ENCODE results near the gene HSD11B1L. TPM values are rescaled to one million over a fixed set of nuclear protein-coding genes. Genes with fewer than 3 reads are reported as not detected.

HSD11B1L gene
- total and polyA plus RNA-seq, 7 donors: 4.2 to 37.1 (median 19.9) TPM

DNA sequence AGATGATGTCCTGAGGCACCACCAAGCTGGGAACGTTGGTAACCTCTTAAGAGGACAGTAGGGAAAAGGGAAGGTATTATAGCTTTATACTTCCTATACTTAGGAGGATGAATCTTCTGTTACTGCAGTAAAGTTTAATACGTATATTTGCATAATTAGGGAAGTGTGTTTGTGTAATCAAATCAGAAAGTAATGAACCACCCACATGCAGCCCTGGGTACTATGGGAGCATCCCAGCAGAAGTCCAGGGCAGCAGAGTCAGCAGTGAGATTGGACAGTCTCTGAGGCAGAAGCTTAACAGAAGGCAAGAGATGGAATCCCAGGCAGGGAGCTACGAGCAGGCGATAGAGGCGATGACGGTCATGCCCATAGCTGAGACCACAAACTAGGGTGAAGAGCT, 45.4 kb upstream of the HSD11B1L start:
- intact Hi-C loops (cut with DNase I): no loop called here
- Histone ChIP-seq H3K4me3 (no peak overlapping the region), H3K36me3 (peaks cover 0 to 1% (median 0%) of the 10 kb centered on the region in 4 donors), H3K4me1 (peaks cover 0 to 66% (median 57%) of the 10 kb centered on the region in 4 donors), H3K27me3 (no peaks in the 10 kb centered on the region), H3K27ac (no peak overlapping the region), H3K9me3 (no peaks in the 10 kb centered on the region)
- no peak for DNase-seq
- TF ChIP-seq, protein P1, sequence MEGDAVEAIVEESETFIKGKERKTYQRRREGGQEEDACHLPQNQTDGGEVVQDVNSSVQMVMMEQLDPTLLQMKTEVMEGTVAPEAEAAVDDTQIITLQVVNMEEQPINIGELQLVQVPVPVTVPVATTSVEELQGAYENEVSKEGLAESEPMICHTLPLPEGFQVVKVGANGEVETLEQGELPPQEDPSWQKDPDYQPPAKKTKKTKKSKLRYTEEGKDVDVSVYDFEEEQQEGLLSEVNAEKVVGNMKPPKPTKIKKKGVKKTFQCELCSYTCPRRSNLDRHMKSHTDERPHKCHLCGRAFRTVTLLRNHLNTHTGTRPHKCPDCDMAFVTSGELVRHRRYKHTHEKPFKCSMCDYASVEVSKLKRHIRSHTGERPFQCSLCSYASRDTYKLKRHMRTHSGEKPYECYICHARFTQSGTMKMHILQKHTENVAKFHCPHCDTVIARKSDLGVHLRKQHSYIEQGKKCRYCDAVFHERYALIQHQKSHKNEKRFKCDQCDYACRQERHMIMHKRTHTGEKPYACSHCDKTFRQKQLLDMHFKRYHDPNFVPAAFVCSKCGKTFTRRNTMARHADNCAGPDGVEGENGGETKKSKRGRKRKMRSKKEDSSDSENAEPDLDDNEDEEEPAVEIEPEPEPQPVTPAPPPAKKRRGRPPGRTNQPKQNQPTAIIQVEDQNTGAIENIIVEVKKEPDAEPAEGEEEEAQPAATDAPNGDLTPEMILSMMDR (IDR thresholded peaks at IDR 0.05): no peak
- TF ChIP-seq EP300 (IDR thresholded peaks at IDR 0.05) (no peak), POLR2A (IDR thresholded peaks at IDR 0.05) (no peak)
- 82 to 83% methylated on average over 6 of the region's 6 CpGs for WGBS, 2 donors

DNA sequence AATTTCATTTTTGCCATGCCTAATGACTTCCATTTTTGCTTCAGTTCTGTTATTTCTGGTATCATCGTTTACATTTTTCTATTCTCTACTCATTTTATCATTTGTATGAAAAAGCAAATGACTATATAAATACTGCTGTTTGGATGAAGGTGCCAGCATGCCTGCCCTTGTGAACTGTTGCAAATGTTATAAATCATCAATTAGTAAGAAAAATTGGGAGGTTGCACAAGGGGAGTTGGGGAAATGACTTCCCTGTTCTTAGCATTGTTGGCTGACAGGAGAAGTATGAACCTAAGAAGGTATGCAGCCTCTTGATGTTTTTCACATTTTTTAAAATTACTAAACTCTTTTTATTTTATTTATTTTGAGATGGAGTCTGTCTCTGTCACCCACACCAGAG, 42.9 kb upstream of the HSD11B1L start:
- no peak overlapping the region for H3K4me3 ChIP-seq
- WGBS, 2 donors: 70 to 78% methylated on average over 1 of the region's 1 CpG
- TF ChIP-seq POLR2A (IDR thresholded peaks at IDR 0.05): no peak
- TF ChIP-seq, protein P1 (IDR thresholded peaks at IDR 0.05): no peak
- no peaks in the 10 kb centered on the region for H3K9me3 ChIP-seq
- peaks cover 0 to 18% (median 8%) of the 10 kb centered on the region in 4 donors for H3K36me3 ChIP-seq
- DNase-seq: peak; percentile 18
- peak overlapping the region in 1 of 4 donors; percentile 63 for H3K27ac ChIP-seq
- H3K4me1 ChIP-seq: peaks cover 0 to 41% (median 33%) of the 10 kb centered on the region in 4 donors
- H3K27me3 ChIP-seq: no peaks in the 10 kb centered on the region
- intact Hi-C loops (cut with DNase I): no loop called here

DNA sequence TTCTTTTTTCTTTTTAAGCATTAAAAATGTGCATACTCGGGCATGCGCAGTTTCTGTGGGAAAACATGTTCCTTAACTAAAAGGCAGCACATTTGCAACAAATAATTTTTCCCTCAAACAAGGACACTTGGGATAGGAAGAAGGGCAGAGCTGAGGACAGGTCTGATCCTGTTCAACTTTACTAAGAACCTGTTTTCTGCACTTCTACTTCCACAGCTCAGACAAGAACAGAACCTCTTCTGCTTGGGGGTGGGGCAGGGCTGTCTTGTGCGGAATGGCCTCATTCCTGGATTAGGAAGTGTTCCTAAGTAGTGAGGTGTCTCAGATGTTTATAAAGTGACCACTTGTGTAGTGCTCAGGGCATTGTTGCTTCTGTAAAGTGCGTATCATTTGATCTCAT, 39.7 kb upstream of the HSD11B1L start:
- no peaks in the 10 kb centered on the region for H3K9me3 ChIP-seq
- H3K36me3 ChIP-seq: peaks cover 8 to 50% (median 20%) of the 10 kb centered on the region in 4 donors
- H3K27me3 ChIP-seq: no peaks in the 10 kb centered on the region
- peak; percentile 15 for DNase-seq
- H3K4me3 ChIP-seq: no peak overlapping the region
- WGBS, 2 donors: 91 to 96% methylated on average over 4 of the region's 4 CpGs
- intact Hi-C loops (cut with DNase I): no loop called here
- H3K4me1 ChIP-seq: peaks cover 0 to 21% (median 16%) of the 10 kb centered on the region in 4 donors
- no peak overlapping the region for H3K27ac ChIP-seq
- no peak for TF ChIP-seq POLR2A (IDR thresholded peaks at IDR 0.05)
- TF ChIP-seq POLR2AphosphoS5 (IDR thresholded peaks at IDR 0.05): no peak
- TF ChIP-seq, protein P1 (IDR thresholded peaks at IDR 0.05): no peak
- TF ChIP-seq EP300 (IDR thresholded peaks at IDR 0.05): no peak

DNA sequence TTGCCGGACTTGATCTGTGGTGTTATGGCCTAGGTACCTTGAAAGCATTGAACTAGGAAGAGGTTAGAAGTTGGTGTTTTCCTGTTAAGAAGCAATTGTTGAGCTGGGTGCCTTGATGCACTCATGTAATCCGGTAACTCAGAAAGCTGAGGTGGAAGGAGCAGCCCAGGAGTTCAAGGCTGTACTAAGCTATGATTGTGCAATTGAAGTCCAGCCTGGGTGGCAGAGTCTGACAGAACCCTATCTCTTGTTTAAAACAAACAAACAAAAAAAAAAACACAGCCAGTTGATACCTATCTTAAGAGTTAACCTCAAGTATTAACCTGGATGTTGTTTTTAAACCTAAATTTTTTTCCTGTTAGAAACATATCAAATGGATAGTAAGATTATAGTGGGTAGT, 38.6 kb upstream of the HSD11B1L start:
- intact Hi-C loops (cut with DNase I): no loop called here
- no peaks in the 10 kb centered on the region for H3K27me3 ChIP-seq
- H3K27ac ChIP-seq: no peak overlapping the region
- H3K4me1 ChIP-seq: peaks cover 0 to 15% (median 14%) of the 10 kb centered on the region in 4 donors
- peak; percentile 36 for DNase-seq
- TF ChIP-seq POLR2AphosphoS5 (IDR thresholded peaks at IDR 0.05): no peak
- TF ChIP-seq, protein P1 (IDR thresholded peaks at IDR 0.05): no peak
- 92 to 95% methylated on average over 2 of the region's 2 CpGs for WGBS, 2 donors
- H3K4me3 ChIP-seq: no peak overlapping the region
- H3K36me3 ChIP-seq: peaks cover 12 to 60% (median 29%) of the 10 kb centered on the region in 4 donors
- no peaks in the 10 kb centered on the region for H3K9me3 ChIP-seq

DNA sequence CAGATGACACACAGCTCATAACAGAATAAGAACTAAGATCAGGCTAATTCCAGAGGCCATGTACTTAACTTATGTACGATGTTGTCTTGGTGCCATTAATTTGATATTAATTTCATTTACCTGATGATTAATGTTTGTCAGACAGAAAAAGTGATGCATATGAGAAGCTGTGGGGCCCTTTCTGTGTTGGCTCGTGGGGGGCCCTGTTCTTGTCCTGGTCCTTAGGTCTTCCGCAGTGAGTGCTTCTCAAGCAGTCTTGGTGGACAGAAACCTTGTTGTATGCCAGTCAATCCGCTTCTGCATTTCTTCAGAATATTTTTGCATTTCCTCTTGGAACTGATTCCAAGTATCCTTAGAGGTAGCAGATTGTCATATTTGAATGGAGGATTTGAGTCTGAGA, 37.8 kb upstream of the HSD11B1L start:
- H3K36me3 ChIP-seq: peaks cover 16 to 69% (median 33%) of the 10 kb centered on the region in 4 donors
- H3K9me3 ChIP-seq: no peaks in the 10 kb centered on the region
- WGBS, 2 donors: 90 to 93% methylated on average over 4 of the region's 4 CpGs
- H3K27me3 ChIP-seq: no peaks in the 10 kb centered on the region
- no peak overlapping the region for H3K4me3 ChIP-seq
- peaks cover 0 to 9% (median 6%) of the 10 kb centered on the region in 4 donors for H3K4me1 ChIP-seq
- intact Hi-C loops (cut with DNase I): no loop called here
- DNase-seq: no peak
- no peak overlapping the region for H3K27ac ChIP-seq
- TF ChIP-seq, protein P1 (IDR thresholded peaks at IDR 0.05): no peak
- TF ChIP-seq POLR2A (IDR thresholded peaks at IDR 0.05) (no peak), EP300 (IDR thresholded peaks at IDR 0.05) (no peak), POLR2AphosphoS5 (IDR thresholded peaks at IDR 0.05) (no peak)

Measured in sigmoid colon (tissue), 7 donors.